ENCODE results near the gene ZDHHC14. TPM values are rescaled to one million over a fixed set of nuclear protein-coding genes. Genes with fewer than 3 reads are reported as not detected.

ZDHHC14 gene
- total RNA-seq, 2 experiments from 2014 or later = 10.7 to 12.1 TPM

DNA sequence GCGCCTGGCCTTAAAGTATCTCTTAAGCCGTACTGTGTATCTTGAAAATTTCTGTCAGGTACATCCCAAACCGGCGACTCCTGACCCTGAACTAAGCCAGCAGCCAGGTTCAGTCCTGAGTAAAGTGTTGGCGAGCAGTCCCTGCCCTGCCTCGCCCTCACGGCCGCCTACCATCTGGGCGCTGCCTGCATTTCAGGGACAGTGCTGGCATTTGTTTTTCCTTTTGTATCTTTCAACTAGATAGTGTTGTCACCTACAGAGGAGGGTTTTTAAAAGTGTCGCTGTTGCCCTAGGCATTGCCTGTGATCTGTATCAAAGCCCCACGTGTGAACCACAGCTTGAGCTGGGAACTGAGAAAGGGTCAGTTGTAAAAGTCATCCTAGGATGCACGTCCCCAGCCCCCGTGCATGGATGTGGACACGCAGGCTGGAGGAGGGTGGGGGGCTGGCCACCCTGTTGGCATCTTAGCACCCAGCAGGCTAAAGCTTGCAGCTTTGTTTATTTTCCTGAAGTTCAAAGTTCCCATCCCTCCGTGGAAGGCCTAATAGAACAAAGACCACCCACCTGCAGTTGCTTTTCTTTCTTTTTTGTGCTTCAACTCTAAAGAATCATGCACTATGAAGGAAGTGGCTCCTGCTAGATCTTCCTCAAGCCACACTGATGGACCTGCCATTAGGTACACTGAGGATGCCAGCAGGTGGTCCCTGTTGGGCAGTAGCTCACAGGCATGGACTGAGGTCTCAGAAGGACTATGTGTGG, 136.8 kb downstream of the ZDHHC14 start:
- Mint-ChIP-seq H3K27me3 (ENCODE audit: low read depth) (no peaks in the 10 kb centered on the region), H3K27ac (no peak overlapping the region), H3K36me3 (ENCODE audit: low read depth) (no peaks in the 10 kb centered on the region), H3K4me1 (ENCODE audit: low read depth) (peaks cover 29% of the 10 kb centered on the region), H3K9me3 (ENCODE audit: insufficient read depth) (no peaks in the 10 kb centered on the region), H3K4me3 (no peak overlapping the region)
- DNase-seq (no peak), ATAC-seq (no peak)
- ChIA-PET POLR2A (interaction anchor here (0.6 kb wide), 1 partner anchor 28 kb away, joined by 4 read pairs; no protein-coding TSS in a partner anchor), CTCF (interaction anchor here (1.5 kb wide), 1 partner anchor 10 kb away, joined by 5 read pairs; no protein-coding TSS in a partner anchor)

DNA sequence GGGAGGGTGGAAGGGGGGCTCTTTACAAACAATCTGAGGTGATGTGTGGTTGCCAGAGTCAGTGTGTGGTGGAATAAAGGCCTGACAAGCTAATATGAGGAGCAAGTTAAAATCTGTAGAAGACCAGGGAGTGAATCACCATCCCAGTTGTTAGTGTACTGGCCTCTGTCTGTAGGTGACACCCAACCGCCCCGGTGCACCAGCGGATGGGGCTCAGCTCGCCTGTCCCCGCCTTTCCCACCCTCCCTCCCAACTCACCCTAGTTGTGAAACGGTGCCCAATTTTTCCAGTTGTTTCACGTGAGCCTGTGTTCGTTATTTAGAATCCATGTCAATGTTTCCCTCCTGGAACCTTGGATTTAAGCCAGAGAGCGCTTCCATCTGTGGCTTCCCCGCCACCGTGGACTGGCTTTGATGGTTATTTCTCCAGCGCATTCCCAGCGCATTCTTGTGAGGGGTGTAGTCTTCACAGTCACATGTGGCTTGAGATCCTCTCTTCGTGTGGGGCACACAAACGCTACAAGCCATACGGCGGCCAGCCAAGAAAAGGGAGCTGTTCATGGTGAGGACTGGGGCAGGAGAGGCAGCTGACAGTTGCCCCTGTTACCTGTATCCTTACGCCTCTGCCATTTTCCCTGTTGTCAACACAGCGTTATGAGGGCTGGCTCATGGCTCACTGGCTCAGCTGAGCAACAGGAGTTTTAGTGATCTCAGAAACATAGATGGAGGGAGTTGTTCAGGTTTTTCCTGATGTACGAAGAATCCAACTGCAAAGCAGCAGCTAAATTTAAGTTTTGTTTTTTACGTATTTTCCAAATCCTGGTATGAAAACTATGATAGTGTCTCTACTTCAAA, 137.6 kb downstream of the ZDHHC14 start:
- Mint-ChIP-seq H3K27ac (no peak overlapping the region), H3K4me3 (no peak overlapping the region), H3K9me3 (ENCODE audit: insufficient read depth) (no peaks in the 10 kb centered on the region), H3K27me3 (ENCODE audit: low read depth) (no peaks in the 10 kb centered on the region), H3K4me1 (ENCODE audit: low read depth) (peaks cover 33% of the 10 kb centered on the region), H3K36me3 (ENCODE audit: low read depth) (peaks cover 5% of the 10 kb centered on the region)
- POLR2A ChIA-PET = interaction anchor here (0.6 kb wide), 1 partner anchor 29 kb away, joined by 4 read pairs; no protein-coding TSS in a partner anchor
- no peak for DNase-seq
- CTCF ChIA-PET = interaction anchor here (1.5 kb wide), 1 partner anchor 9 kb away, joined by 5 read pairs; no protein-coding TSS in a partner anchor
- no peak for ATAC-seq

DNA sequence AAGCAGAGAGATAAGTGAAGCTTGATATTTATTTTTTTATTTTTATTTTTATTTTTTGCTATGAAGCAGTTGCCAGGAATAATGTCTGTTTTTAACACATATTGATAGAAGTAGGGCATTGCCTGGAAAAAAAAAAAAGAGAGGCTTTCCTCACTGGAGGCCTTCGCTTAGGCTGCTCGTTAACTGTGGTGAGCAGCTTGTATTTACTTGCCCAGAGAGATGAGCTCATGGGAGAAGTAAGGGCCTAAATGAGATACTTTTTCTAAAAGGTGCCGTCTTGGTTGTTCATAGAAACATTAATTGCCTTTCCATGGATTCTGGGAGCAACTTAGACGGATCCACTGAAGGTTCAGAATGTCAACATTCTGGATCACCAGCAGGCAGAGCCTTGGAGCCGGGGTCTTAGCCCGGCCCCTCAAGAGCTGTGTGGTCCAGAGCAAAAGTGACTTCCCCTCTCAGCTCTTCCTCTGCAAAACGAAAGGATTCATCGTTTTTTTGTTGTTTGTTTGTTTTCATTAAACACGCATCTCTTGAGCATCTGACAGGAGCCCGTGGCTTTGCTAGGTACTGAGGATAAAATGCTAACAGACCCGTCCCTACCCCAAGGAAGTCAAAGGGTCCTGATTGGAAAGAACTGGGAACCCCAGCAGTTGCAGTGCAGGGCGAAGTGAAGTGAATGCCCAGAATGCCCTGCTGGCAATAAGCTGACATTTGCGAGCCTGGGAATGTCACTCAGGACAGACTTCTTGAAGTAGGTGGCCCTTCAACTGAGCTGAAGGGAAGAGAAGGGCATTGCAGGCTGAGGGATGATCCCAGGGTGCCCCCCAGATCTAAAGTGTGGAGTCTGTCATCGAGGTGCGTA, 138.5 kb downstream of the ZDHHC14 start:
- DNase-seq (no peak), ATAC-seq (no peak)
- H3K4me1 Mint-ChIP-seq (ENCODE audit: low read depth) = peaks cover 33% of the 10 kb centered on the region
- H3K9me3 Mint-ChIP-seq (ENCODE audit: insufficient read depth) = no peaks in the 10 kb centered on the region
- ChIA-PET POLR2A (no interaction called here), CTCF (interaction anchor here (1.5 kb wide), 1 partner anchor 8 kb away, joined by 5 read pairs; no protein-coding TSS in a partner anchor)
- H3K27me3 Mint-ChIP-seq (ENCODE audit: low read depth) = no peaks in the 10 kb centered on the region
- H3K27ac Mint-ChIP-seq = no peak overlapping the region
- peaks cover 7% of the 10 kb centered on the region for H3K36me3 Mint-ChIP-seq (ENCODE audit: low read depth)
- no peak overlapping the region for H3K4me3 Mint-ChIP-seq

DNA sequence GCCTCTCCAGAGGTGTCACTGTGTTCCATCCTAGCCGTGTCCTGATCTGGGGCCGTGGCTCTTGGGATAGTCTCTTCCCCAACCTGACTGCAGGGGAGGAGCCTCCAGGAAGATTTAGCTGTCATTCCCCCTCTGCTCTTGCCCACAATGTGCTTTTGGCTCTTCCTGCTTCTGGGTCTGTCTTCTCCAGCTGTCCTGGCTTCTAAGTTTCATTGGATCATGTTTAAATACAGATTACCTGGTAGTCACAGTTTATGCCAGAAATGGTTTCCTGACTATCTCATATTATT, 139.1 kb downstream of the ZDHHC14 start:
- ChIA-PET POLR2A (no interaction called here), CTCF (no interaction called here)
- H3K27me3 Mint-ChIP-seq (ENCODE audit: low read depth) = no peaks in the 10 kb centered on the region
- DNase-seq = no peak
- peaks cover 10% of the 10 kb centered on the region for H3K36me3 Mint-ChIP-seq (ENCODE audit: low read depth)
- peaks cover 27% of the 10 kb centered on the region for H3K4me1 Mint-ChIP-seq (ENCODE audit: low read depth)
- no peak for ATAC-seq
- no peaks in the 10 kb centered on the region for H3K9me3 Mint-ChIP-seq (ENCODE audit: insufficient read depth)
- H3K27ac Mint-ChIP-seq = no peak overlapping the region
- H3K4me3 Mint-ChIP-seq = no peak overlapping the region

DNA sequence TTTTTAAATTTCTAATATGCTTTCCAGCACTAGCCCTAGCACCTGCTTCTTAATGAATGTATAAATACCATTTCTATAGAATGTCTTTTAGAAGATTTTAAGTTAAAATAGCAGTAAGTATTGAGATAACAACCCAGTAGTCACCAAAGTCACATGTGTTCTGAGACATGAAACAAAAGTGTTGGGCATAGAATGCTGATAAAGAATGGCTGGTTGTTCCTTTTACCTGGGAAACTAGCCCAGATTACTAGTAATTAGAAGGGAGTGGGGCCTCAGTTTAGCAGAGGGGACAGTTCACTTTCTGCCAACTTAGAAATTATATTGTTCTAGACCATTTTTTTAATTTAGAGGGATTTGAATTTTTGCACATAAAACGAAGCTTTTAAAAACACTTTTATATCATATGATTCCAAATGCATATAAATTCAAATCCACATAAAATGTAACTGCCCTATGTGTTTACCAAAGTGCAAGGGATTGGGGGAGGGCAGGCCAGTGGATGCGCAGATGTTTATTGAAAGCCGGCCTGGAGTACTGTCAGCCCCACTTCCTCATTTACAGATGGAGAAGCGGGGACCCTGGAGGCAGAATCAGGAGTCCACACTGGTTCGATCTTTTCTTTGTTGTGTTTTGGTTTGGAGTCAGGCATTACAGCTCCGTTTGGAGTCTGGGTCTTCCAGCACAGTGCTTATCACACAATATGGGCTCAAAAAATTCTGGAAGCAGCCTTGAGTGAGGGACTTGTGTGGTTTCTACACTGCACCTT, 139.8 kb downstream of the ZDHHC14 start:
- CTCF ChIA-PET = interaction anchor here (1.0 kb wide), 1 partner anchor 57 kb away, joined by 4 read pairs; no protein-coding TSS in a partner anchor
- ATAC-seq = no peak
- no peak overlapping the region for H3K27ac Mint-ChIP-seq
- POLR2A ChIA-PET = interaction anchor here (0.7 to 0.9 kb wide), 2 partner anchors 8 to 141 kb away, joined by 3 read pairs; no protein-coding TSS in a partner anchor
- no peak overlapping the region for H3K4me3 Mint-ChIP-seq
- H3K36me3 Mint-ChIP-seq (ENCODE audit: low read depth) = peaks cover 11% of the 10 kb centered on the region
- peaks cover 28% of the 10 kb centered on the region for H3K4me1 Mint-ChIP-seq (ENCODE audit: low read depth)
- DNase-seq = no peak
- H3K27me3 Mint-ChIP-seq (ENCODE audit: low read depth) = no peaks in the 10 kb centered on the region
- no peaks in the 10 kb centered on the region for H3K9me3 Mint-ChIP-seq (ENCODE audit: insufficient read depth)

DNA sequence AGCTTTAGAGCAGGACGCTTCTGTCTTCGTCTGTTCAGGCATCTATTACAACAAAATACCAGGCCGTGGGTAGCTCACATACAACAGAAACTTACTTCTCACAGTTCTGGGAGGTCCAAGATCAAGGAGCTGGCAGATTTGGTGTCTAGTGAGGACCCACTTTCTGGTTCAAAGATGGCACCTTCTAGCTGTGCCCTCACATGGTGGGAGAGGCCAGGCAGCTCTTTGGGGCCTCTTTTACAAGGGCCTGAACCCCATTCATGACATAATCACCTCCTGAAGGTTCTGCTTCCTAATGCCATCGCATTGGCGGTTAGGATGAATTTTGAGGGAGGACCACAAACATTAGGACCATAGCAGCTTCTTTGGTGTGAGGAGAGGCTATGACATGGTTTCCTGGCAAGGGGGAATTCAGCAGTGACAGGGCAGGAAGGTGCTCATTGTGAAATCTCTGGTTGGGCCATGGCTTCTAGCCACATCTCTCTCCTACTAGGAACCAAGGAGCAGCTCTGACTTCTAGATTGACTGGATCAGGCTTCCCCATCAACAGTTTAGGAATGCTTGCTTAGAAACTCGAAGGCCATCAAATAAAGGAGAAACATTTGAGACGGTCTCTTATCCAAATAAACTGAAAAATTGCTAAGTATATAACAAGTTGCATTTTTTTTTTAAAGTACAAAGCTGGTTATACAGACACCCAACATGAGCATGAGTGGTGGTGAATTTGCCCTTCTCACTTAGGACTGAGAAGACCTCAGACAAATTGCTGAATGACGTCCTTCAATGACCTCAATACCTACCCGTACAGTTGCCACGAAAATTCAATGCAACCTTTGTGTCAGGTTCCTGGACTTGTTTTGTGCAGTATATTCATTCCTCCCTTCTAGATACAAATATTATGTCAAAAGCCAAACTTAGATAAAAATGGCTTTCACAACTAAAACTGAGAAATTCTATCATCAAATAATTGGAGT, 140.7 kb downstream of the ZDHHC14 start:
- POLR2A ChIA-PET = interaction anchor here (0.7 to 0.9 kb wide), 2 partner anchors 9 to 142 kb away, joined by 3 read pairs; no protein-coding TSS in a partner anchor
- CTCF ChIA-PET = interaction anchor here (1.0 to 1.1 kb wide), 2 partner anchors 9 to 58 kb away, joined by 3 to 4 read pairs; no protein-coding TSS in a partner anchor

DNA sequence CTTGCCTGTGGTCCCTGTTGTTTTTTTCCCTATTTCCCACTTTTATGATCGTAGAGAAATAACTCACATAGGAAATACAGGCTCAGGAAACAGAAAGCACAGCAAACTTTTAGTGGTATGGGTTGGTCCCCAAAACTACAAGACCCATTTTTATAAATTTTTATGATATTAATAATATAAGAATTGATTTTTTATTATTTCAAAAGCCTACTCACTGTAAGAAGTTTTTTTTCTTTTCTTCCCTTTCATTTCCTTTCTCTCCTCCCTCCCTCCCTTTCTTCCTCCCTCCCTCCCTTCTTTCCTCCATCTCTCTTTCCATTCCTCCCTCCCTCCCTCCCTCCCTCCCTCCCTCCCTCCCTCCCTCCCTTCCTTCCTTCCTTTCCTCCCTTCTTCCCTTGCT, 141.5 kb downstream of the ZDHHC14 start:
- Mint-ChIP-seq H3K4me3 (no peak overlapping the region), H3K27ac (no peak overlapping the region), H3K4me1 (ENCODE audit: low read depth) (peaks cover 43% of the 10 kb centered on the region), H3K27me3 (ENCODE audit: low read depth) (no peaks in the 10 kb centered on the region), H3K36me3 (ENCODE audit: low read depth) (peaks cover 28% of the 10 kb centered on the region), H3K9me3 (ENCODE audit: insufficient read depth) (peaks cover 4% of the 10 kb centered on the region)
- ChIA-PET POLR2A (no interaction called here), CTCF (interaction anchor here (1.1 kb wide), 1 partner anchor 10 kb away, joined by 3 read pairs; no protein-coding TSS in a partner anchor)
- no peak for DNase-seq
- no peak for ATAC-seq

More for the DNA sequence above, 140.7 kb downstream of the ZDHHC14 start:
- DNase-seq (no peak), ATAC-seq (no peak)
- Mint-ChIP-seq H3K27ac (no peak overlapping the region), H3K9me3 (ENCODE audit: insufficient read depth) (peaks cover 4% of the 10 kb centered on the region), H3K27me3 (ENCODE audit: low read depth) (no peaks in the 10 kb centered on the region), H3K4me1 (ENCODE audit: low read depth) (peaks cover 35% of the 10 kb centered on the region), H3K36me3 (ENCODE audit: low read depth) (peaks cover 20% of the 10 kb centered on the region), H3K4me3 (no peak overlapping the region)

DNA sequence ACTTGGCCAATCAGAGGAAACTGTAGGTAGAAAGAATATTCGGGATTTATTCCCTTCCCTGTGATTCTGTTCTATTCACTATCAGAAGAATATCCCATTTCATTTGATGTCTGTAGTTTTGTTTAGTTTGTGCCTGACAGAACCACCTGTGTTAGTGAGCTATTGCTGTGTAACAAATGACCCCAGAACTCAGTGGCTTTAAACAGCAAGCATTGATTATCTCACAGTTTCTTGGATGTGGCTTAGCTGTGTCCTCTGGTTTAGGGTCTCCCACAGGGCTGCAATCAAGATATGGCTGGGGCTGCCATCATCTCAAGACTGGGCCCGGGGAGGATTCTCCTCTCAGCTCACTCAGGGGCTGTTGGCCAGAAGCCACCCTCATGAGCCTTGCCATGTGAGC, 143.7 kb downstream of the ZDHHC14 start:
- ChIA-PET CTCF (interaction anchor here (1.9 kb wide), 1 partner anchor 11 kb away, joined by 5 read pairs; no protein-coding TSS in a partner anchor), POLR2A (interaction anchor here (0.6 to 0.8 kb wide), 2 partner anchors 13 to 27 kb away, joined by 3 to 5 read pairs; no protein-coding TSS in a partner anchor)
- peaks cover 4% of the 10 kb centered on the region for H3K9me3 Mint-ChIP-seq (ENCODE audit: insufficient read depth)
- H3K4me1 Mint-ChIP-seq (ENCODE audit: low read depth) = peaks cover 58% of the 10 kb centered on the region
- DNase-seq (no peak), ATAC-seq (no peak)
- H3K27ac Mint-ChIP-seq = no peak overlapping the region
- H3K27me3 Mint-ChIP-seq (ENCODE audit: low read depth) = no peaks in the 10 kb centered on the region
- H3K36me3 Mint-ChIP-seq (ENCODE audit: low read depth) = peaks cover 37% of the 10 kb centered on the region
- no peak overlapping the region for H3K4me3 Mint-ChIP-seq

DNA sequence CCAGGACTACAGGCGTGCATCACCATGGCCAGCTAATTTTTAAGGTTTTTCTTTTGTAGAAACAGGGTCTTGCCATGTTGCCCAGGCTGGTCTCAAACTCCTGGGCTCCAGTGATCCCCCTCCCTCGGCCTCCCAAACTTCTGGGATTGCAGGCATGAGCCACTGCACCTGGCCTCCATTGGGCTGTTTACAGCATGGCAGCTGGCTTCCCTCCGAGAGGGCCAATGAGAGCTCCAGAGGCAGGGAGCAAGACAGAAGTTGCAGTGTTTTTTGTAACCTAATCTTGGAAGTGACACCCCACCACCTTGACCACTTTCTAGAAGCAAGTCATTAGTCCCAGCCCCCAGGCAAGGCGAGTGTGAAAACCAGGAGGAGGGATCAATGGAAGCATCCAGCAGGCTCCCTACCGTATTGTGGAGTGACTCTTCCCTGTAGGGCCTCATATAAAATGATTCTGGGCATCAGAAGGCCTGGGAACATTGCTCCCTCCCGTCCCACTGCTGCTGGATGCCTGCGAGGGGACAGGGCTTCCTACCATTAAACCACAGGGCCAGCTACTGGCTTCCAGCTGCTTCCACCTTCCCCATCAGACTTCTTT, 144.4 kb downstream of the ZDHHC14 start:
- CTCF ChIA-PET = interaction anchor here (0.8 to 3.0 kb wide), 4 partner anchors 10 to 211 kb away, joined by 3 to 8 read pairs (median 4); no protein-coding TSS in a partner anchor
- Mint-ChIP-seq H3K4me1 (ENCODE audit: low read depth) (peaks cover 62% of the 10 kb centered on the region), H3K27me3 (ENCODE audit: low read depth) (no peaks in the 10 kb centered on the region), H3K9me3 (ENCODE audit: insufficient read depth) (peaks cover 4% of the 10 kb centered on the region), H3K27ac (peak overlapping the region; percentile 43), H3K4me3 (no peak overlapping the region), H3K36me3 (ENCODE audit: low read depth) (peaks cover 37% of the 10 kb centered on the region)
- DNase-seq (no peak), ATAC-seq (no peak)
- POLR2A ChIA-PET = interaction anchor here (0.8 kb wide), 1 partner anchor 13 kb away, joined by 5 read pairs; no protein-coding TSS in a partner anchor
